GM18873 (cell line): ENCODE results near the gene CDX1.

Source experiments
- ATAC-seq: cut with Tn5 transposase; IDR thresholded peaks from one replicate; pipeline ENCODE4 v1.9.1; 2021; ENCODE audit warnings: mild to moderate bottlenecking, moderate library complexity, moderate number of reproducible peaks; ENCODE audit not compliant: unreplicated experiment, low FRiP score

CDX1 gene

DNA sequence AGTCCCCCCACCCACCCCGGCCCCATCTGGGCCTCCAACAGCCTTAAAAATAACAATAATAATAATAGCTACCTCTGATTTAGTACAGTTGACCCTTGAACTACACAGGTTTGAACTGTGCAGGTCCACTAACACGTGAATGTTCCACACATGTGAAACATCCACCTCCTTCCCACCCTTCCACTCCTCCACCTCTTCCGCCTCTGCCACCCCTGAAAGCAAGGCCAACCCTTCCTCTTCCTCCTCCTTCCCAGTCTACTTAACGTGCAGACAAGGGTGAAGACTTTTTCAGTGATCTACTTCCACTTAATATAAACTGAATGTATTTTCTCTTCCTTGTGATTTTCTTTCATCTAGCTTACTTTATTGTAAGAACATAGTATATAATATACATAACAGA lies 21.7 kb upstream of the CDX1 start:
- ATAC-seq, result no peak

DNA sequence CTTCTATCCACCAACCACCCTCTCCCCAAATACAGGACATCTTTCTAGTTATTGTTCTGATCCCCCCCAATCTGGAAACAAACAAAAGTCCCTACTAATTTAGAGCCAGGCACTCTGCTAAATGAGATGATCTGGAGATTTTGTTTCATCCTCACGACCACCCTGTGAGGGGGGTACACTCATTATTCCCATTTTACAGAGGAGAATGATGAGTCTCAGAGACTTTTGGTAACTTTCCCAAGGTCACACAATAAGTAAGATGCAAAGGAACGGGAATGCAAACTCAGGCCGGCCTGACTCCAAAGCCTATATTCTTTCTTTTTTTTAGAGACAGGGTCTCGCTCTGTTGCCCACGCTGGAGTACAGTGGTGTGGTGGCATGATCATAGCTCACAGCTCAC lies 20.3 kb upstream of the CDX1 start:
- no peak for ATAC-seq

DNA sequence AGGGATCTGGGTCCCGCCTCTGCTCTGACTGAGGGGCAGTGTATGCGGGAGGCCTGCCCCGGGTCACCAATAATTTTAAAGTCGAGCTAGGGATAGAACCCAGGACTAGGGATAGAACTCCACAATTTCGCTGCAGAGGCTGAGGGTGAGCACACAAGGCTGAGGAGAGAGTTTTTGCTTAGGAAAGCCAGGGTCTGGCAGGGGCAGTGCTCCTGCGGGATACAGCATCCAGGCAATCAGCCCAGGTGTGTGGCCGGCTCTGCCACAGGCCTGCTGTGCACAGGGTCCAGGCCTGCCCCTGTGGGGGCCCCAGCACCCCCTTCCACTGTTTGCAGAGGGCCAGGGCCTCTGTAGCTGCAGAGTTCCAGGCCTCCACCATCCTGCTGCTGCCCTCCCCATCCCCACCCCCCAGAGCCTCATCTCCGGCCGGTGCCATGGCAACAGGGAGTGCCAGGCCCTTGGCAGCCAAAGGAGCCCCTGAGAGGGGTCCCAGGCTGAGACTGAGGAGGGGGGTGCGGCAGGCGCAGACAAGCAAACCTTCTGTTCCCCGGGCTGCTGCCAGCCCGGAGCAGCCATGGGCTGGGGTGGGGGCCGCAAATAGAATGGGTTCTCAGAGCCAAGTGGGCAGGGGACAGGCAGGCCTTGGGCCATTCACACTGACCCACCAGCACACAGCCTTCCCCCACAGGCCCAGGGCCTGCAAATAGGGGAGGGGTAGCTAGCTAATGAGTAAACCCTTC lies 19.5 kb upstream of the CDX1 start:
- no peak for ATAC-seq

DNA sequence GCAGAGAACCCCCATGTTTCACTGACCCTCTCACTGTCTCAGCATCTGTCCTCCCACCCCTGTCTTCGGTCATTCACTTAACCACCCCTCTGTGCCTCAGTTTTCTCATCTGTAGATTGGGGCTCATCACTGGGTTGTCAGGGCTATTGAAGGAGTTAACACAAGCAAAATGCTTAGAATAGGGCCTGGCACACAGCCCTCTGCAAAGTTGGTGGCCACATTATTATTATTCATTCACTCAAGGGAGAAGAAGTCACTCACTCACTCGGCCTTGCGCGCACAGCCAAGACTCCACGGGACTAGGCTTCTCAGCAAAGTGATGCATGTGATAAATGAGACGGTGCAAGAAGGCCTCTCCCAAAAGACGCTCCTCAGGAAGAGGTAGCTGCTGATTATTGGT lies 18.9 kb upstream of the CDX1 start:
- ATAC-seq, result no peak

GRCh38 chr5:150148117-150148927 lies 18.3 kb upstream of the CDX1 start:
- ATAC-seq, result no peak

DNA sequence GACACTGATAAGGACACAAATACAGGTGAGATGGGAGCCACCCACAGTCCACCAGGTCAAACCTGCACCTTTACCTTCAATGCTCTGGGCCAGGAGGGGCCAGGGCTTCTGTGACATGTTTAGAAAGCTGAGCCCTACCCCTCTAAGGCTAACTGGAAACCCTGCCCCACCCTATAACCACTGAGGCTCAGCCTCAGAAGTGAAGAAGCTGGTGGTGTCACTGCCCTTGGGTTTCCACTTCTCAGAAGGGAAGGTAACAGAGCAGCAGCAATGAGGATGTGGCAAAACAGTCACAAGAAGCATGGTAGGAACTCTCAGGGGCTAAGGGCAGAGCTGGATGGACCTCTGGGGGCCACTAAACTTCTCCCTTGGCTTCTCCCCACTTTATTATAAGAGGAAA lies 17.0 kb upstream of the CDX1 start:
- no peak for ATAC-seq

- ATAC-seq, result no peak
Measured at GRCh38 chr5:150152636-150153462, 13.7 kb upstream of the CDX1 start.

DNA sequence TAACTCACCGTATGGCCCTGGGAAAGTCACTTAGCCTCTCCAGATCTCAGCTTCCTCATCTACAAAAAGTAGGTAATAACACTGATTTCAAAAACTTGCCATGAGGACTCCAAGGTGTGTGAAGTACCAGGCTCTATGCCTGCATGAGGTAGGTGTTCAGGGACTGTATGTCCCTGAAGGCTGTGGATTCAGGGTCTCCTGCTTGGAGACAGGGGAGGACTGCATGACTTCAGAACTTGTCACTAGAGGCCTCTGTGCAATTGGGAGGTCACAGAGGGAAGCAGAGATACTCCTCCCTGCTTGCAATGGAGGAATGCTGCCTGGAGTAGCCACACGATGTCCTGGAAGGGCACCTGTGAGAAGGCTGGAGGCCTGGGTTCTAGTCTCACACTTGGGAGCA lies 13.1 kb upstream of the CDX1 start:
- no peak for ATAC-seq

GRCh38 chr5:150153957-150154617 lies 12.5 kb upstream of the CDX1 start:
- no peak for ATAC-seq

GRCh38 chr5:150154618-150155128 lies 11.9 kb upstream of the CDX1 start:
- ATAC-seq, result no peak

DNA sequence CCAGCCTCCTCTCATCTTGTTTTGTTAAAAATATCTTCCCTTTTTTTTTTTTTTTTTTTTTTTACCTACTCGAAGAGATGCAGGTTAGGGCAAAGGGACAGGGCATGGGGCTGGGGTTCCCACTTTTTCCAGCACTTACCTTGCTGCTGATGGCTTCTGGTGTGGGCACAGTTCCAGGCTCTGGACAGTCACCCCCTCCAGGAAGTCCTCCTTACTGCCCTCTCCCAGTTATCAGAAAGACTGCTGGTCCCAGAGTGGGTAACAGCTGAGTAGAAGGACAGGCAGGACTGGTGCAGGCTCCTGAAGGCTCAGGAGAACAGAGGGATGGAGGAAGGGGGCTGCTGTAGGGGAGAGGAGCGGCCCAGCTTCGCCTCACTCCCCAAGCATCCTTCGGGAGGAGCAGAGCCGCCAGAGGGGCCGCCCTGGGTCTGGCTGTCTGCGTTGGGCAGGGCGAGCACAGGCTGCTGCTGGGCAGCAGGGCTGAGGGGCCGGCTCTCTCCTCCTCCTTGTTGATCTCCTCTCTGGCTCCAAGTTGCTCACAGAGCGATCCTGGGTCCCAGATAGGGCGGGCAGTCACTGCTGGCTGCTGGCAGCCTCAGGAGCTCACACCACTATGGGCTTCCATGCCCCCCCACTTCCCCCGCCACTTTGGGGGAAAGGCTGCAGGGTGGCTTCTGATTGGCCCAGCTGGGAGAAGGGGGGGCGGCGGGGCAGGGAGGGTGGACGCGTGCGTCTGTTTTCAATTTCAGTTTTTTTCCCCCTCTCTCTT lies 11.1 kb upstream of the CDX1 start, which contains the start of gene PDGFRB:
TSS of gene PDGFRB (minus strand) at position 588 of the 769 bp plus-strand sequence. CDS start 18,798 bp downstream, outside the sequence.
- ATAC-seq, result no peak

DNA sequence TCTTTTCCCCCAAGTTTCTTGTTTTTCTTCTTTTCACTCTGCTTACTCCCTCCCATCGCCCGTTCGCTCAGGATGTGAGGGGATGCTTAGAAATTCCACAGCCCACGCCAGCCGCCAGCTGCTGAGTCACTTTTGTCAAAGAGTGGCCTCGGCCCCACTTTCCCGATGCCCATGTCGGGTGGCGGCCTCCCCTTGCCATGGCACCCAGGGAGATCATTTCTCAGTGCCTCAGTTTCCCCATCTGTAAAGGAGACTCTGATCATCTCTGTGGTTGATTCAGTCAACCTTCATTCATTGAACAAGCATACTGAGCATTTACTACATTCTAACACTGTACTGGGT lies 10.6 kb upstream of the CDX1 start:
- ATAC-seq, result no peak

DNA sequence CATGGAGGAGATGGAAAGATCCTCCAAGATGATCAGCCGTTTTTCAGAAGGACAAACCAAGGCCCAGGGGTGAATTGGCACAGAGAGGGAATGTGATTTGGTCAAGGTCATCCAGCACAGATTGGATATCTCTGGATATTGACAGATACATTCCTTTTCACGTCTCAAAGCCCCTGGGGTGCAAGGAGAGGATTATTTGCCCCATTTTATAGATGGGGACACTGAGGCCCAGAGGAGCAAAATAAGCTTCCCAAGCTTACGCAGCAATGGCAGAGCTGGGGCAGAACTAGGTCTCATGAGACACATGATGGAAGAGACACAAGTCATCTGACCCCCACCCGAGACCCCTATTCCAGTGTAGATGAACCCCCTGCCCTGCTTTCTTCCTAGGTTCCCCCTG lies 10.0 kb upstream of the CDX1 start:
- no peak for ATAC-seq

GRCh38 chr5:150157168-150157567 lies 9.4 kb upstream of the CDX1 start:
- no peak for ATAC-seq

DNA sequence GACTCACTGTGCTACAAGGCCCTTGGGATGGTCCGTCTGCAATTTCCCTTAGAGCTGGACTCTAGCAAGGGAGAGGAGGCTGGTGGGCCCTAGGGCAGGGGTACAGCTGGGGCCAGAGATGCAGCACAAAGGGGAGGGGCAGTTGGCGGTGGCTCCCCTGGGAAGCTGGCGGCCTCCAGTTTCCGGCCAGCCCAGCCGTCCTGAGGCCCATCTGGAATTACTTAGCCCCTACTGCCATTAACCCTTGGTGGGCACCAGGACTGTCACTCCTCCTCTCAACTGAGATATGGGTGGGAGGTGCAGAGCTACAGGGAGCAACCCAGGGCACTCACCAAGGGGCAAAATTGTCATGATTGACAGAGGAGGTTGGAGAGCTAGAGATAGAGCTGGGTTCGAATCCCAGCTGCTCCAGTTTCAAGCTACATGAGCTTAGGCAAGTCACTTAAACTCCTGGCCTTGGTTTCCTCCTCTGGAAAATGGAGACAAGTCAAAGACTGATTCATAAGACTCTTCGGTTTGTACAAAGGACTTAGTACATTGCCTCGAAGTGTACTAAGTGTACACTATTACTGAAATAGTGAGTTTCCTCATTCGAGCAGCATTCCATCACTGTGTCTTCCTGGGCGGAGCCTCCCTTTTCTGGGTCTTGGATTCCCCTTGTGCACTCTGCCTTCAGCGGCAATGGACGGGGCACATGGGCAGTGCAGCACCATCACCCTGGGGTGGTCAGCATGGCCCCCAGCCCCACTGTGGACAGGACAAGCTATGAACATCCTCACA lies 8.2 kb upstream of the CDX1 start:
- no peak for ATAC-seq

DNA sequence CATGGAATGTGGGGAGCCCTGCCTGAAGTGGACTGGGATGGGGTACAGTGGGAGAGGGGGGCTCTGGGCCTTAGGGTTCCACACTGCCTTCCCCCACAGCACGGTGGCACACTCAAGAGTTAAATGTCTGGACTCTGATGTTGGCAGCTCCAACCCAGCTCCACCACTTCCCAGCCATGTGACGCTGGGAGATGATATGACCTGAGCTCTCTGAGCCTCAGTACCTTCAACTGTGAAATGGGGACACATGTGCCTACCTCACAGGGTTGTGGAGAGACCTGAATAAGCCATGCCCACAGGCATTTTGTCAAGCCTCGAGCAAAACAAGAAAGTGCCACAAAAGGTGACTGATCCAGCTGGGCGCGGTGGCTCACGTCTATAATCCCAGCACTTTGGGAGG lies 7.5 kb upstream of the CDX1 start:
- ATAC-seq, result no peak

GRCh38 chr5:150159741-150160179 lies 6.8 kb upstream of the CDX1 start:
- no peak for ATAC-seq

DNA sequence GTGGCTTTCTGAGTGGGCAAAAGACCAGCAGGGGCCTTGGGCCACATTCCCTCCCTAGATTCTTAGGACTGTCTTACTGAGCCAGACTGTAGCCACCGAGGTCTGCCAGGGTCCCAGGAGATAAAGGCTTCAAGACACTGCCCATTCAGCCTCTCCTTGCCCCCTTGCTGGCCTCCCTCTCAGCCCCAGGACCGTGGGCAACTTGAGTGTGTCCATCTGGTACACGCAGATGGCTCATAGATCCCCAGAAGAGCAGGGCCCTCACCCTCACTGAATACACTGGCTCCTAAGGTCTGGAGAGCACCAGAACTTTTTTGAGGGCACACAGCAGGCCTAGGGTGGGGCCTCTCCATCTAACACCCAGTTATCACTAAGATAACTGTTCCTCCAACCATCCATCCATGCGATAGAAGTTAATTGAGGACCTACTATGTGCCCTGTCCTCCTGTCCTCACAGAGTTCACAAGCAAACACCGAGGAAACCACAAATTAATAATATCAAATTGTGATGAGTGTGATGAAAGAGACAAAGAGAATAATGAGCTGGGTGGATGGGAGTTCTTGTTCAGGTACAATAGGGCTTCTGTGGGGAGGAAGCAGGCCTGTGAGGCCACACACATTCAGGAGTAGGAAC lies 6.0 kb upstream of the CDX1 start:
- no peak for ATAC-seq
